ENCODE results near the gene CAMKMT. TPM values are rescaled to one million over a fixed set of nuclear protein-coding genes. Genes with fewer than 3 reads are reported as not detected.

CAMKMT gene
- total RNA-seq, 1 donor from 2014 or later, result 11.9 TPM

DNA sequence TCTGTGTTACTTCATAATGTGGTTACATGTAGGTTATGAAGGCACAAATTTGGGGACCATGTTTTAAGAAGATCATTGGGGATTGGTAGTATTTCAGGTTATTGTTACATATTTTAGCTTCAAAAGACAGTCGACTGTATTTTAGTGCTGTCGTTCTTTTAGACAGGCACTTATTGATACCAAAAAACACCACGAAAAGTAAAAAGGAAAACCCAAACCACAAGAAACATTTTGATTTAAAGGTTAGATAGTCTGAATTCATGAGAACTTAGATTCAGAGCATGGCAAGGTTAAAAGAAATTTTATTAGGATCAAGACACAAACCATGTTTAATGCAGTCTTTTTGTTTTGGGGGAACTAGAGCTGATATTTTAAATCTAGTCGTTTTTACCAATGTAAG lies 209.0 kb downstream of the CAMKMT start:
- H3K27ac Mint-ChIP-seq (ENCODE audit: unreplicated experiment), result no peak overlapping the region
- H3K27me3 Mint-ChIP-seq (ENCODE audit: low read depth), result no peaks in the 10 kb centered on the region
- TF ChIP-seq, protein P1, sequence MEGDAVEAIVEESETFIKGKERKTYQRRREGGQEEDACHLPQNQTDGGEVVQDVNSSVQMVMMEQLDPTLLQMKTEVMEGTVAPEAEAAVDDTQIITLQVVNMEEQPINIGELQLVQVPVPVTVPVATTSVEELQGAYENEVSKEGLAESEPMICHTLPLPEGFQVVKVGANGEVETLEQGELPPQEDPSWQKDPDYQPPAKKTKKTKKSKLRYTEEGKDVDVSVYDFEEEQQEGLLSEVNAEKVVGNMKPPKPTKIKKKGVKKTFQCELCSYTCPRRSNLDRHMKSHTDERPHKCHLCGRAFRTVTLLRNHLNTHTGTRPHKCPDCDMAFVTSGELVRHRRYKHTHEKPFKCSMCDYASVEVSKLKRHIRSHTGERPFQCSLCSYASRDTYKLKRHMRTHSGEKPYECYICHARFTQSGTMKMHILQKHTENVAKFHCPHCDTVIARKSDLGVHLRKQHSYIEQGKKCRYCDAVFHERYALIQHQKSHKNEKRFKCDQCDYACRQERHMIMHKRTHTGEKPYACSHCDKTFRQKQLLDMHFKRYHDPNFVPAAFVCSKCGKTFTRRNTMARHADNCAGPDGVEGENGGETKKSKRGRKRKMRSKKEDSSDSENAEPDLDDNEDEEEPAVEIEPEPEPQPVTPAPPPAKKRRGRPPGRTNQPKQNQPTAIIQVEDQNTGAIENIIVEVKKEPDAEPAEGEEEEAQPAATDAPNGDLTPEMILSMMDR (conservative IDR thresholded peaks at IDR 0.05), result no peak
- H3K4me3 Mint-ChIP-seq, result no peak overlapping the region
- no peaks in the 10 kb centered on the region for H3K9me3 Mint-ChIP-seq
- no peaks in the 10 kb centered on the region for H3K36me3 Mint-ChIP-seq (ENCODE audit: low read depth)
- no peaks in the 10 kb centered on the region for H3K4me1 Mint-ChIP-seq
- no peak for DNase-seq (ENCODE audit: low read depth, low spot score)

DNA sequence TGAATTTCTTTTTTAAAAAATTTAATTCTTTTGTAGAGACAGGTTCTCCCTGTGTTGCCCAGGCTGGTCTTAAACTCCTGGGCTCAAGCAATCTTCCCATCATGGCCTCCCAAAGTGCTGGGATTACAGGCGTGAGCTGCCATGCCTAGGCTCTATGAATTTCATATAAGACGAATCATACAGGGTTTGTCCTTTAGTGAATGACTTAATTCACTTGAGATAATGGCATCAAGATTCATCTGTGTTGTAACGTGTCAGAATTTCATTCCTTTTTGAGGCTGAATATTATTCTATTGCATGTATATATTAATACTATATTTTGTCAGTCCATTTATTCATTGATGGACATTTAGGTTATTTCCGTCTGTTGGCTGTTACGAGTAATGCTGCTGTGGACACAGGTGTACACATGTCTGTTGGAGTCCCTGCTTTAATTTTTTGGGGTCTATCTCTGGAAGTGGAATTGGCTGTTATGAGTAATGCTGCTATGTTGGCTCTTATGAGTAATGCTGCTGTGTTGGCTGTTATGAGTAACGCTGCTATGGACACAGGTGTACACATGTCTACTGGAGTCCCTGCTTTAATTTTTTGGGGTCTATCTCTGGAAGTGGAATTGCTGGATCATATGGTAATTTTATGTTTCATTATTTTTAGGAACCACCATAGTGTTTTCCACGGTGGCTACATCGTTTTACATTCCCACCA lies 210.6 kb downstream of the CAMKMT start:
- Mint-ChIP-seq H3K27me3 (ENCODE audit: low read depth) (no peaks in the 10 kb centered on the region), H3K4me3 (no peak overlapping the region), H3K36me3 (ENCODE audit: low read depth) (no peaks in the 10 kb centered on the region), H3K9me3 (no peaks in the 10 kb centered on the region), H3K4me1 (no peaks in the 10 kb centered on the region), H3K27ac (ENCODE audit: unreplicated experiment) (no peak overlapping the region)
- TF ChIP-seq, protein P1 (conservative IDR thresholded peaks at IDR 0.05), result no peak
- DNase-seq (ENCODE audit: low read depth, low spot score), result no peak

DNA sequence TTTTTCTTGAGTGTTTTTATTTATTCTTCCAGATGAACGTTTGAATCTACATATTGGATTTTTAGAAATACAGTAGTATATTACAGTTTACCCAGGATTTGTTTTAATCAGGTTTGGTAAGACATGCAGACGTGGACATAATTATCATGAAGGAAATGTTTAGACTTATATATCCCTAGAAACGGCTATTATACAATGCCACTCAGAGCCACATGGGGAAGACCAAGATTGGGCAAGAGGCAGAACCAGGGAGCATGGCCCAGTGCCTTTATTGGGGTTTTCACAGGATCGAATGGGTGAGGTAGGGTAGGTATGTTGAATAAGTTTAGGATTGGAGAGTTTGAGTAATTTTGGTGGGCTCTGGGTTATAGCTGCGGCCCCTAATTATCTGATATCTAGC lies 212.2 kb downstream of the CAMKMT start:
- Mint-ChIP-seq H3K4me1 (no peaks in the 10 kb centered on the region), H3K27me3 (ENCODE audit: low read depth) (no peaks in the 10 kb centered on the region), H3K9me3 (no peaks in the 10 kb centered on the region), H3K4me3 (no peak overlapping the region), H3K36me3 (ENCODE audit: low read depth) (no peaks in the 10 kb centered on the region), H3K27ac (ENCODE audit: unreplicated experiment) (no peak overlapping the region)
- no peak for DNase-seq (ENCODE audit: low read depth, low spot score)
- TF ChIP-seq, protein P1 (conservative IDR thresholded peaks at IDR 0.05), result no peak

DNA sequence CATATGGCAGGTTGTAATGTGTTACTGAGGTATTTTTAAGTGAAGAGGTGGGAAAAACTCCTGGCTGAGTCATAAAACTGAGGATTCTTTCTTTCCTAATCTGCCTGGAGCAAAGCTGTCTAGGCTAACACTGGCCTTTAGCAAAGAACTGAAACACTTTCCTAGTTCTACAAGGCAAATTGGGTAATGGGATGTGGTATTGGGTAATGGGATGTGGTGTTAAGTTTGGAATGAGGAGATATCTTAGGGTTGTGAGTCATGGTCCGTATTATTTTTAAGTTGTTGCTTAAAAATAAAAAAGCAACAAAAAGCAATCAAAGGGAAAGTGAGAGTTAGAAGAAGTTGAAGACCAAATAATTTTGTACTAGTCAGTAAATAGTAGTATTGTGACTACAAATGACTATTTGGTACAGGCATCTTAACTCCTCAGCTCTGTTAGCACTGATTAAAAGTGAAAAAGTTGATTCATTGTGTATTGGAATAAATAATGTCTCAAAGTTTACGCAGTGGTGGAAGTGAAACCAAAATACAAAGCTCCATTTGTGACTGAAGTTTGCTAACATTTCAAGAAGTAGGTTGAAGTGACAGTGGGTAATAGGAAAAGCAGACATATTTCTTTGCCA lies 216.8 kb downstream of the CAMKMT start:
- Mint-ChIP-seq H3K9me3 (no peaks in the 10 kb centered on the region), H3K27ac (ENCODE audit: unreplicated experiment) (no peak overlapping the region), H3K4me3 (no peak overlapping the region)

DNA sequence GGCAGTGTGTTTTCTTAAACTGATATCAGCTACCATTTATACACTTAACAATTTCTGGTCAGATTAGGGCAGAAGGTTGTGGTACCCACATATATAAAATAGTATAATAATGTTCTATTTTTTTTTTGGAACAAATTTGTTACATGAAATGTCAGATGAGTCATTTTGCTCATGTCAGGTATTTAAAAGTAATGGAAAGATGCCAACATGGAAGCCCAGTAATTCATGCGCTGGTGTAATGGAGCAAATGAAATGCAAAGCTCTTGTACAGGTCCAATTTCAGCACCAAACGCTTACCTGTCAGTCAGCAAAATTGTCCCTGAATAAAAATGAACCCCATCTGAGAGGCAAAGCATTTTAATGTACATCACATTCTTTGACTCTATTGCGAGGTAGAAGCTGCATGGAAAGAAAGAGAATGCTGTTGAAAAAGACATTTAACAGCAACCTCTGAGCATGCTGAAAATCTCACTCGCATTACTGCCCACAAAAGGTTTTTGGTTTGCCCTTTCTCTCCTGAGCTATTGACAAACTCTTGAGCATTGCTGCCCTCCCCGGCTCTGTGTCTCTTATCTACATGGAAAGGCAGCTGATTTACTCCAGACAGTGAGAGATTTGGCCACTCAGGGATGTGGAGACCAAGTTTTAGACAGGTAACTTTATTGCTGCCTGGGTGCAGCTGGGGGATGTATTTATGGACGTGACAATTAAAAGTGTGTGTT lies 217.5 kb downstream of the CAMKMT start:
- no peak for DNase-seq (ENCODE audit: low read depth, low spot score)
- Mint-ChIP-seq H3K4me1 (no peaks in the 10 kb centered on the region), H3K27me3 (ENCODE audit: low read depth) (no peaks in the 10 kb centered on the region), H3K4me3 (no peak overlapping the region), H3K36me3 (ENCODE audit: low read depth) (no peaks in the 10 kb centered on the region), H3K9me3 (no peaks in the 10 kb centered on the region), H3K27ac (ENCODE audit: unreplicated experiment) (no peak overlapping the region)
- TF ChIP-seq, protein P1 (conservative IDR thresholded peaks at IDR 0.05), result no peak

More for the DNA sequence above, 216.8 kb downstream of the CAMKMT start:
- Mint-ChIP-seq H3K27me3 (ENCODE audit: low read depth) (no peaks in the 10 kb centered on the region), H3K4me1 (no peaks in the 10 kb centered on the region), H3K36me3 (ENCODE audit: low read depth) (no peaks in the 10 kb centered on the region)
- DNase-seq (ENCODE audit: low read depth, low spot score), result no peak
- TF ChIP-seq, protein P1 (conservative IDR thresholded peaks at IDR 0.05), result no peak

Data from neural crest cell (in vitro differentiated cells).